Stimulated activated CD8-positive, alpha-beta memory T cell treated with anti-CD3 and anti-CD28 coated beads, Interleukin-4, amount 100 ng/mL, for 48 hours (primary cell): ENCODE measurements around the gene DAGLA.

Experiments used
- DNase-seq: peaks from one replicate; pipeline ENCODE4 v3.0.0-alpha.2; 2020

Gene DAGLA

DNA sequence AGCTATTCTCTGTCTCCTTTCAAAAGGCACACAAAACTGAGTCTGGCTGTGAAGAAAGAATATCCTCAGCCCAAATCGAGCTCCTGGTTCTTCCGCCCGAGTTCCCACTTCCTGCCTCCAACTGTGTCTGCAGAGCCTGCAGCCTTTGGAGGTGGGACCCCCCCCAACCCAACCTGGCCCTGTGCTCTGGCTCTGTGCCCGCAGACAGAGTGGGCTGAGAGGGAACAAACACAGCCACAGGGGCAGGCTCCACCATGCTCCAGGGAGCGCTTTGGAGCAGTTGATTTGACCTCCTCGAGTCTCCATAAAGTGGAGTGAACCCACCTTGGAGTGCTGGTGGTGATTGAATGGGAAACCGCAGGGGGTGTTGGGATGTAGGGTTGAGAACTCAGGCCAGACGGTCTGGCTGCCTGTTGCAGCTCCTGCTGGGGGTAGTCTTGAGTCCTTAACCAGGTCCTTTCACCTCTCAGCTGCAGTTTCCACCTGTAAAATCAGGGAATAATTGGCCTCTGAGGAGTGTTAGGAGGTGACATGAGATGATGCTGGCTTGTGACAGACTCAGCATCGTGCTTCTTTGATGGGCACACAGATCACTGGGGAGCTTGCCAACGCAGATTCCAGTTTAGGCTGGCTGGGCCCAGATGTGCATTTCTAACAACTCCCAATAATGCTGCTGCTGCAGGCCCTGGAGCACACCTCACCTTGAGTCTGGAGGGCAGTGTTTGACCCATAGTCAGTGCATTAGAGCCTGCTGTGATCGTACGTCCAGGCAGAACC, 11.4 kb downstream of the DAGLA start:
- DNase-seq, result no peak

DNA sequence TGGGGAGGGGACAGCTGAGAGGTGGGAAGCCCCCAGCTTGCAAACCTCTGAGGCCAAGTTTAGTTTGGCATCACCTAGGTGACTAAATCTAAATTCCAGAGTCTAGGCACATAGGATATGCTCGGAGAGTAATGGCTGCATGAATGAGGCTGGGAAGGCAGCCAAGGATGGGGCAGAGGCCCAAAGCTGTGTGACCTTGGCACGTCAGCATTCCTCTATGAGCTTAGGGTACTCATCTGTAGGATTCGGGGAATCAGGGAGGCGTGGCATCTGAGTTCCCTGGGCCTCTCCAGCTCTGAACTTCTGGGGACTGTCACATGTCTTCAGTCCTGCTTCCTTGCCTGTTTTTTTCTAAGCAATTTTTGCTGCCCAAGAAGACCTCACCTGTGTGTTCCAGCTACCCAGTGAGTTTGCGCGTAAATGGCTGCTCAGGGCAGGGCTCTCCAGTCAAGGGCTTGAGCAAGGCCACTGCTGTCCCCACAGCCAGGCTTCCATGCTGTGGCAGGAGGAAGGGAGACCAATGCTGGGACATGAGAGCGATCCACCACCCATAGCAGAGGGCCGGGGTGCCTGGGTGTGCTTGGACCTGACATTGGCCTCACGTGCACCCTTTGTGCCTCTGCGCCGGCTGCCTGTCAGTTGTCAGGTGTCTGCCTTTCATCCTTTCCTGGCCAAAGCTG, 13.9 kb downstream of the DAGLA start:
- no peak for DNase-seq

- DNase-seq, result no peak
Observed at GRCh38 chr11:61694602-61694939, 14.4 kb downstream of the DAGLA start.

- no peak for DNase-seq
Observed at GRCh38 chr11:61694946-61695706, 14.9 kb downstream of the DAGLA start.

- DNase-seq, result peak; percentile 94
Observed at GRCh38 chr11:61695917-61696316, 15.7 kb downstream of the DAGLA start.

DNA sequence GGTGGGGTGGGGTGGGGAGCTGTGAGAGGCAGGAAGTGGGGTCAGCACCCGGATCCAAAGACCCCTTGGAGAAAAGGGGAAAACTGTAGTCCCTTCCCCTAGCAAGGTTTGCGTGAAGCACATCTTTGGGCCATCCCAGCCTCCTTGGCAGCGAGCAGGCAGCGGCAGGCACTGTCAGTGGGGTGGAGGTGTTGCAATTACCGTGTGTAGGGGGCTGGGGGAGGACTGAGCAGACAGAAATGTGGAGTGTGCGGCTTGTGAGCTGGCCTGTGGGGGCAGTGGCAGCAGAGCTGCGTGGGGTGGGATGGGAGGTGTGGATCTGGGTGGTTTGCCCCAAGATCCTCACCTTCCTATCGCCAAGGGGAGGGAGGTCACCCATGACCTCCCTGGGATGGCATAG, 16.4 kb downstream of the DAGLA start:
- DNase-seq, result no peak

GRCh38 chr11:61697078-61697502, 16.9 kb downstream of the DAGLA start:
- no peak for DNase-seq

DNA sequence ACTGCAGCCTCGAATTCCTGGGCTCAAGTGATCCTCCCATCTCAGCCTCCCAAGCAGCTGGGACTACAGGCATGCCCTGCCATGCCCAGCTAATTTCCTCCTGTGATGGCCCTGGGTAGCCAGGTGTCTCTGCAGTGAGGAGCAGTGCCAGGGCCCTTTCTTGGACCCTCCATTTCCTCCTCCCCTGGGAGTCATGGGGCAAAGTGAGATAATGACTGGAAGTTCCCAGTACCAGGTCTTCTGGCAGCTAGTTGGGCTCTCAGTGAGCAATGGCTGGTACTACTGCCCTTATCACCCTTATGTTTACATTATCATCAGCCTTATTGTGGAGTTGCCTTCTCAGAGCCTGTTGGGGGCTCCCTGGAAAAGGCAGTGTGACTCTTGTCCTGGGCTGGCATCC, 17.6 kb downstream of the DAGLA start:
- DNase-seq, result no peak

GRCh38 chr11:61698173-61698948, 18.2 kb downstream of the DAGLA start:
- no peak for DNase-seq

DNA sequence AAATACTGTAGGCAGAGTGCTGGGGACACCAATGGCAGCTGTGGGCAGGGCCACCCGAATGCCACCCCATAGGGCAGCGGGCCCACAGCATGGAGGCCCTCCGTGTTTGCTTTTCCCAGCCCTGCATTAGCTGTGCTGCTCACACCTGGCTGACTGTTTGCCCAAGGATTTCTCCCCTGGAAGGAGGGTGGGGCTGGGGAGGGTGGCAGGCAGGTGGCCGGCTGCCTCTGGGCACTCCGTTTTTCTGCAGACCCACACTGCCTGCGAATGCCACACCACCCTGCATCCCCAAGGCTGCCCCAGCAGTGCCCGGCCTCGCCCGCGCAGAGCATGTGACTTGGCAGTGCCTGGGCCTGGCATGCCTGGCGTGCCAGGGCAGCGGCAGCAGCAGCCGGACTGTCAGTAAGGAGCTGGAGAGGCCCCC, 19.6 kb downstream of the DAGLA start:
- DNase-seq, result no peak

DNA sequence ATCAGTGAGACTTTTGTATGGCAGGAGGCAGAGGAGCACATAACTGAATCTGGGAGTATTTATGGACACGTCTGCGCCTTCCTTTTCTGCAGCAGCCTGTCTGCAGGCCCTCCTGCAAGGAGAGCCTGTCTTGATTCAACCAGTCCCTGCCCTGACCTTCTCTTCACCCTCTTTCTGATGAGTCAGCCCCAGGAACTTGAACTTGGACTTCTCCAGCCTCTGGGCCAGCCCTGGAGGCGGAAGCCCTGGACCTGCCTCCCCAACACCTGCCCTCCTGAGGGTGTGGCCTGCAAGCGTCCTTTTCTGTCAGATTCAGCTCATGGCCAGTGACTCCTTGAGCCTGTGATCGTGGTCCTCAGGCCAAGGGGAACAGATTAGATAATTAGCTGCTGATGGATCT, 20.0 kb downstream of the DAGLA start:
- no peak for DNase-seq

- no peak for DNase-seq
Observed at GRCh38 chr11:61700720-61701119, 20.5 kb downstream of the DAGLA start.

GRCh38 chr11:61701242-61701886, 21.2 kb downstream of the DAGLA start:
- DNase-seq, result no peak

GRCh38 chr11:61702701-61703312, 22.6 kb downstream of the DAGLA start:
- no peak for DNase-seq

DNA sequence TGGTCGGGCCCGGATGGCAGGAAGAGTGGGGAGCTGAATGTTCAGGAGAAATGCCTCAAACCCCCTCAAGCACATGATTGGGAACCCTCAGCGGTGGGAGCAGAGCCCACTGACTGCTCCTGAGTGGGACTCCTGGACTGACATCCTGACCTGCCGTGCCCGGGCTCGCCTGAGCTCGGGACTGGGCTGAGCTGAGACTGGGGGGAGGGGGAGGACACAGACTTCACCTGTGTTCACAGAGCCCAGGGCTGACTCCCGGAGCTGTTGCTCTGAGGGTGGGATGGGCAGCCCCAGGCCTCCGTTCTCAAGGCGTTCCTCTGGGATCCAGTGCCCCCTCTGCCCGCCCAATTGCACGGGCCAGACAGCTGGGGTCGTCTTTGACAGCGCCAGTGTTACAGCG, 24.6 kb downstream of the DAGLA start:
- DNase-seq, result no peak

DNA sequence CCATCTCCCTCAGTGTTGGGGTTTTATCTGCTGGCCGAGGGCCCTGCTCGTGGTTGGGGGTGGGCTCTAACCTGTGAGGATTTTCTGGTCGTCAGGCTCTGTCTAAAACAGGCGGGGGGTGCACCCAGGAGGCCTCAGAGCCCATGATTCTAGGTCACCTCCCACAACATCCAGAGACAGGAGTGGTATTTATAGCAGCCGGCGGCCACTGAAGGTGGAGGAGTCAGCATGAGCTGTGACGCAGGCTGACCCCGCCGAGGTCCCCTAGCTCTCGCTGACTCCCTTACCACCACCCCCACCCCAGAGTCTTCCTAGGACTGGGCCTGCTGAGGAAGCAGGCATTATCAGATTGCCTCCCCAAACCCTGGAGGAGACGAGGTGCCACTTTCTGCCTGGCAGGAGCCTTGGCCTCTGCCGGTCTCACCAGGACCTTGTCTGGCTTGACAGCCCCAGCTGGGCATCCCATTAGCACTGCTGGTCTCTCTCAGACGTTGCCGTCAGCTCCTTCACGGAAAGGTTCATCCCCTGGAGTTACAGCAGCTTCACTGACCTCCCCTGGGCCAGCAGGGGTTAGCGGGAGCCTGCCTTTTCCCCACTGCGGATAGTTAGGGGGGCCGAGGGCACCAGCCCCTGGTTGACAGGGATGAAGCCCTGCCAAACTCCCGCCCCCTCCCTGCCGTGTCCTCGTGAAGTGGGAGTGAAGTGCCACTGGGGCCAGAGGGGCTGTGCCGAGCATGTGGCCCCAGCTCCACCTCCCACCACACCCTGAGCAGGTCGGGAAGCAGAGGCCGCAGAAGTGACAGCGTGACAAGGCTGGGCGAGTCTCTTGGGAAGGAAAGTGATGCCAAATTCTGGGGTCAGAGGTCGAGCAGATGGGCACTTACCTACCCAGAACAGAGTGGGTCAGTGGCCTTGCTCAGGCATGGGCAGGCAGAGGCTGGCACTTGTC, 26.5 kb downstream of the DAGLA start:
- DNase-seq, result no peak

GRCh38 chr11:61707574-61707973, 27.4 kb downstream of the DAGLA start:
- DNase-seq, result no peak

DNA sequence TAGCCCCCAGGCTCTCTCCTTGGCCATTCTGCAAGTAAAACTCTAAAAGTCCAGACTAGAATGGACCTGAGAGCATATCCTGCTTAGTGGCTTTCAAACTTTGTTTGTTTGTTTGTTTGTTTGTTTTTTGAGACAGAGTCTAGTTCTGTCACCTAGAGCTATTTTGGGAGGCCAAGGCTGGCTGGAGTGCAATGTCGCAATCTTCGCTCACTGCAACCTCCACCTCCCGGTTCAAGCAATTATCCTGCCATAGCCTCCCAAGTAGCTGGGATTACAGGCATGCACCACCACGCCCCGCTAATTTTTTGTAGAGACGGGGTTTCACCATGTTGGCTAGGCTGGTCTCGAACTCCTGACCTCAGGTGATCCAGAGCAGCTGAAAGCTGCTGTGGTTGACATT, 28.9 kb downstream of the DAGLA start:
- DNase-seq, result no peak

GRCh38 chr11:61709572-61709971, 29.4 kb downstream of the DAGLA start:
- DNase-seq, result no peak

DNA sequence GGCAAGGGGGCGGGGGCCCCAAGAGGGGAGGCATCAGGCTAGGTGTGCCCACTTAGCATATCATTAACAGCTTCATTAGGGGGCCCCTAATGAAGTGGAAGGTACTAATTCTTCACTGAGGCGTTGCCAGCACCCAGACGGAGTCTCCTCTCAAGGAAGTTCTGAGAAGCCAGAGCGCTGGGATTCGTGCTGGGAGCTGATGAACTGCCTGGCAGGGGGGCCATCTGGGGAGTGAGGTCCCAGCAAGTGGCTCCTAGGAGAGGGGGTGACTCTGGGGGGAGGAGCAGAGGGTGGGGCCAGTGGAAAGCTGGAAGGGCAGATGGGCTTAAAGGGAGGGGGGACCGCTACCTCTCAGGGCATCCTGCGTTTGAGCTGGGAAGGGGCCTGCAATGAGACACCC, 29.8 kb downstream of the DAGLA start:
- no peak for DNase-seq

- no peak for DNase-seq
Observed at GRCh38 chr11:61711037-61711436, 30.8 kb downstream of the DAGLA start.
